ENCODE measurements around the gene JKAMP. TPM values are rescaled to one million over a fixed set of nuclear protein-coding genes. Genes with fewer than 3 reads are reported as not detected.

Gene JKAMP
- total RNA-seq, 1 experiment from 2014 or later = 29.7 TPM

DNA sequence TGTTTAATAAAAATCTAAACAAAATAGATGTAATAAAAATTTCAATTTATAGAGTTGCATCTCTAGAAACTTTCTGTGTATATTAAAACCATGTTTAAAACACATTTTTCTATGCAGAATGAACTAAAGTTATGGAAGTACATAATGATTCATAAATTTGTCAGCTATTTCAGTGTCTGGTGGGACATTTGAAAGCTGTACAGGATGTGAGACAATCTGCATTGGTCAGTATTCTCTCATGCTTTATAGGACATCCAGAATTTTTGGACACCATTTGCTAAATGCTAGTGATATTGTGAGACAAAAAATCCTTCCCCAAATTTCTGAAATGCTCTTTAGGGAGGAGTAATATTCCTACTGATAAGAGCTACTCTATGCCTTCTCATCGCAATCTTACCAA lies 32.5 kb upstream of the JKAMP start:
- intact Hi-C loops (cut with micrococcal nuclease) = no loop called here
- Mint-ChIP-seq H3K4me1 (ENCODE audit: insufficient read depth, unreplicated experiment) (no peaks in the 10 kb centered on the region), H3K9me3 (ENCODE audit: unreplicated experiment) (no peaks in the 10 kb centered on the region), H3K4me3 (ENCODE audit: unreplicated experiment) (no peak overlapping the region), H3K36me3 (ENCODE audit: insufficient read depth, unreplicated experiment) (peaks cover 44% of the 10 kb centered on the region), H3K27me3 (ENCODE audit: insufficient read depth, unreplicated experiment) (no peaks in the 10 kb centered on the region), H3K27ac (ENCODE audit: low read depth, unreplicated experiment) (no peak overlapping the region)
- BruUV-seq (replicated peaks) = no TSS peak
- POLR2A ChIA-PET = no interaction called here
- no peak for DNase-seq (ENCODE audit: unreplicated experiment)
- TF ChIP-seq, protein P1, sequence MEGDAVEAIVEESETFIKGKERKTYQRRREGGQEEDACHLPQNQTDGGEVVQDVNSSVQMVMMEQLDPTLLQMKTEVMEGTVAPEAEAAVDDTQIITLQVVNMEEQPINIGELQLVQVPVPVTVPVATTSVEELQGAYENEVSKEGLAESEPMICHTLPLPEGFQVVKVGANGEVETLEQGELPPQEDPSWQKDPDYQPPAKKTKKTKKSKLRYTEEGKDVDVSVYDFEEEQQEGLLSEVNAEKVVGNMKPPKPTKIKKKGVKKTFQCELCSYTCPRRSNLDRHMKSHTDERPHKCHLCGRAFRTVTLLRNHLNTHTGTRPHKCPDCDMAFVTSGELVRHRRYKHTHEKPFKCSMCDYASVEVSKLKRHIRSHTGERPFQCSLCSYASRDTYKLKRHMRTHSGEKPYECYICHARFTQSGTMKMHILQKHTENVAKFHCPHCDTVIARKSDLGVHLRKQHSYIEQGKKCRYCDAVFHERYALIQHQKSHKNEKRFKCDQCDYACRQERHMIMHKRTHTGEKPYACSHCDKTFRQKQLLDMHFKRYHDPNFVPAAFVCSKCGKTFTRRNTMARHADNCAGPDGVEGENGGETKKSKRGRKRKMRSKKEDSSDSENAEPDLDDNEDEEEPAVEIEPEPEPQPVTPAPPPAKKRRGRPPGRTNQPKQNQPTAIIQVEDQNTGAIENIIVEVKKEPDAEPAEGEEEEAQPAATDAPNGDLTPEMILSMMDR (IDR thresholded peaks at IDR 0.05; ENCODE audit: unreplicated experiment) = no peak
- CTCF ChIA-PET = interaction anchor here (0.6 to 1.3 kb wide), 2 partner anchors 325 to 1345 kb away, joined by 3 to 5 read pairs; no protein-coding TSS in a partner anchor

GRCh38 chr14:59454139-59454538 lies 30.2 kb upstream of the JKAMP start:
- Mint-ChIP-seq H3K27me3 (ENCODE audit: insufficient read depth, unreplicated experiment) (no peaks in the 10 kb centered on the region), H3K9me3 (ENCODE audit: unreplicated experiment) (peaks cover 7% of the 10 kb centered on the region), H3K4me1 (ENCODE audit: insufficient read depth, unreplicated experiment) (no peaks in the 10 kb centered on the region), H3K27ac (ENCODE audit: low read depth, unreplicated experiment) (no peak overlapping the region), H3K36me3 (ENCODE audit: insufficient read depth, unreplicated experiment) (peaks cover 64% of the 10 kb centered on the region), H3K4me3 (ENCODE audit: unreplicated experiment) (no peak overlapping the region)
- TF ChIP-seq, protein P1 (IDR thresholded peaks at IDR 0.05; ENCODE audit: unreplicated experiment) = no peak
- POLR2A ChIA-PET = no interaction called here
- intact Hi-C loops (cut with micrococcal nuclease) = no loop called here
- BruUV-seq (replicated peaks) = no TSS peak
- DNase-seq (ENCODE audit: unreplicated experiment) = peak; percentile 64
- CTCF ChIA-PET = interaction anchor here (1.4 kb wide), 1 partner anchor 328 kb away, joined by 4 read pairs; no protein-coding TSS in a partner anchor

DNA sequence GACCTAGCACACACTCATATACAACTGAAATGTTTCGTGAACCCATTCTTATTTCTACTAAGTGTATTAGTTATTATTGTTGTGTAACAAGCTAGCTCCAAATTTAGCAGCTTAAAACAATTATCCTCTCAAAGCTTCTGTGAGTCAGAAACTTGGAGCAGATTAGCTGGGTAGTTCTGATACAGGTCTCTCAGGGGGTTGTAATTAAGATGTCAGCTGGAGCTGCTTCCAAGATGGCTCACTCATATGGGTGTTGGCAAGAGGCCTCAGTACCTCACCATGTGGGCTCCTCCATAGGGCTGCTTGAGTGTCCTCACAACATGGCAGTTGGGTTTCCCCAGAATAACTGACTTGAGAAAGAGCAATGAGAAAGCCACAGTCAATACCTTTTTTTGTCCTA lies 28.9 kb upstream of the JKAMP start:
- DNase-seq (ENCODE audit: unreplicated experiment) = no peak
- no TSS peak for BruUV-seq (replicated peaks)
- no peaks in the 10 kb centered on the region for H3K4me1 Mint-ChIP-seq (ENCODE audit: insufficient read depth, unreplicated experiment)
- no peak overlapping the region for H3K27ac Mint-ChIP-seq (ENCODE audit: low read depth, unreplicated experiment)
- intact Hi-C loops (cut with micrococcal nuclease) = no loop called here
- peaks cover 75% of the 10 kb centered on the region for H3K36me3 Mint-ChIP-seq (ENCODE audit: insufficient read depth, unreplicated experiment)
- ChIA-PET POLR2A (no interaction called here), CTCF (interaction anchor here (0.6 to 1.4 kb wide), 2 partner anchors 29 to 329 kb away, joined by 3 to 4 read pairs; partner anchors contain the start of genes JKAMP and L3HYPDH)
- TF ChIP-seq, protein P1 (IDR thresholded peaks at IDR 0.05; ENCODE audit: unreplicated experiment) = no peak
- no peak overlapping the region for H3K4me3 Mint-ChIP-seq (ENCODE audit: unreplicated experiment)
- H3K27me3 Mint-ChIP-seq (ENCODE audit: insufficient read depth, unreplicated experiment) = no peaks in the 10 kb centered on the region
- peaks cover 7% of the 10 kb centered on the region for H3K9me3 Mint-ChIP-seq (ENCODE audit: unreplicated experiment)

- no peak overlapping the region for H3K4me3 Mint-ChIP-seq (ENCODE audit: unreplicated experiment)
- H3K36me3 Mint-ChIP-seq (ENCODE audit: insufficient read depth, unreplicated experiment) = peaks cover 86% of the 10 kb centered on the region
- no peaks in the 10 kb centered on the region for H3K4me1 Mint-ChIP-seq (ENCODE audit: insufficient read depth, unreplicated experiment)
- no peak for DNase-seq (ENCODE audit: unreplicated experiment)
- TF ChIP-seq, protein P1 (IDR thresholded peaks at IDR 0.05; ENCODE audit: unreplicated experiment) = no peak
- intact Hi-C loops (cut with micrococcal nuclease) = no loop called here
- POLR2A ChIA-PET = interaction anchor here (0.5 to 1.0 kb wide), 4 partner anchors 11 to 510 kb away, joined by 3 read pairs; partner anchors contain the start of genes JKAMP and L3HYPDH
- no peaks in the 10 kb centered on the region for H3K27me3 Mint-ChIP-seq (ENCODE audit: insufficient read depth, unreplicated experiment)
- no peak overlapping the region for H3K27ac Mint-ChIP-seq (ENCODE audit: low read depth, unreplicated experiment)
- CTCF ChIA-PET = interaction anchor here (0.7 to 2.4 kb wide), 4 partner anchors 10 to 333 kb away, joined by 4 to 13 read pairs (median 6); no protein-coding TSS in a partner anchor
- H3K9me3 Mint-ChIP-seq (ENCODE audit: unreplicated experiment) = peaks cover 7% of the 10 kb centered on the region
- BruUV-seq (replicated peaks) = no TSS peak
These were observed 25.8 kb upstream of the JKAMP start for GRCh38 chr14:59458486-59458885.

All from MCF 10A (cell line).